Forelimb muscle (tissue), 1 donor: Measurements from ENCODE around the gene ADGRV1. TPM values are rescaled to one million over a fixed set of nuclear protein-coding genes. Genes with fewer than 3 reads are reported as not detected.
"Not testable (repeated sequence)": the region's sequence is repeated elsewhere in the genome, so short reads cannot be mapped to it uniquely, and the experiment has no call there.

ENCODE experiments used
- DNase-seq: peaks from one replicate; pipeline ENCODE4 v3.0.0-alpha.2; 2013; ENCODE audit warnings: low read depth
- polyA plus RNA-seq: library from polyadenylated mRNA; unstranded; fragments of 120-200 nt; gene quantifications from one replicate; pipeline ENCODE4 v1.2.1, GENCODE V29; 2013; ENCODE audit not compliant: insufficient read length

The ADGRV1 gene
- polyA plus RNA-seq, 1 donor, result 0.92 TPM

DNA sequence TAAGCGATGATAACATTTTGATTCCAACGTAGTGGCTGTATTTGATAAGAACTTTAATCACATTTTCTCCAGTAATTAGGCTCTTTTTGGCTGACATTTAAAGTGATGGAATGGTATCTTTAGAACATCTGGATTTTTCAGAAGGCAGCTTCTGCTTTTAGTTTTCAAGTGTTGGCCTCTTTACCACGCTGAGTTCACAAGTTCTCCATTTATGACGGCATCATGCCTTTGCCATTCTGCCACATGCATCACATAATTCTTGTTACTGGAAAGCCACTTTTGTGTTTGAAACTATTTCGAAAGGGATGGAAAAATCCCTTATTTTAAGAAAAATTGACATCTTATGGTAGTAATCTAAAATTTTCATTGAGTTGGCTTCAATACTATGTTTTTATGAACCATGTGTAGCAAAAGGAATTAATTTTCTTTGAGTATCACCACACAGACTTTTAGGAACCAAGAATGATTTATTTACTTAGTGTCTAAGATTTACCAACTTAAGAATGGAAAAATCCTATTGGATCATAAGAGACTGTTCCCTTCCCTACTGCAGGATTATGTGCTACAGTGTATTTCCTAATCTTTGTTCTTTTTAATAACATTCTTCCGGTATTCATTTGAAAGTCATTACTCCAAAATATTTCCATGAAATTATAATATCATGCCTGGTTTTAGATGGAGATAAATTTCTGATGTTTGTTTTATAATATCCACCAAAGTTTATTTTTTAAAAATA is 344.2 kb downstream of the ADGRV1 start:
- no peak for DNase-seq

DNA sequence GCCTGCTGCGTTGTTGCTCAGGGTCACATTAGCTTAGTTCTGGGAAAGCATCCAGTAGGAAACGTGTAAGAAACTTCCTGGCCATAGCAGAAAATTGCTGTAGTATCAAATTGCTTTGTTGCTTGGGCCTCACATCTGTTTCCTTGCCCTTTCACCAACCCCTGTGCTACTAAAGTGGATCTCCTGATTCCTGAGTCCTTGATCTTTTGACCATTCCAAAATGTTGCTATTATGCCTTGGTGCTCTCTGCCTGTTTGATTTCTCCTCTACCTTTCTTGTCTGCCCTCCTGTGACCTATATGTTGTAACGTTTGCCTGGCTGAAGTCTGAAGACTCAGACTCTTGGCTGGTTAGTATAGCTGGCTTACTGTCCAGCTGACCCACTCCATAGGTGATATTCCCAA is 350.5 kb downstream of the ADGRV1 start:
- peak; percentile 24 for DNase-seq

- DNase-seq, result no peak
Observed at GRCh38 chr5:90909940-90910339, 351.3 kb downstream of the ADGRV1 start.

- no peak for DNase-seq
Observed at GRCh38 chr5:90911169-90911568, 352.6 kb downstream of the ADGRV1 start.

DNA sequence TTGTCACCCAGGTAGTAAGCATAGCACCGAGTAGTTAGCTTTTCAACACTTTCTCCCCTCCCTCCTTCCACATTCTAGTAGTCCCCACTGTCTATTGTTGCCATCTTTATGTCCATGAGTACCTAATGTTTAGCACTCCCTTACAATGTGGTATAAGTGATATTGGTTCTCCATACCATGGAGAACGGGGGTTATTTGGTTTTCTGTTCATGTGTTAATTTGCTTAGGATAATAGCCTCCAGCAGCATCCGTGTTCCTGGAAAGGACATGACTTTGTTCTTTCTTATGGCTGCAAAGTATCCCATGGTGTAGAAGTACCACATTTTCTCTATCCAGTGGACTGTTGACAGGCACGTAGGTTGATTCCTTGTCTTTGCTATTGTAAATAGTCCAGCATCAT is 353.9 kb downstream of the ADGRV1 start:
- DNase-seq, result no peak

GRCh38 chr5:90915393-90915792 is 356.8 kb downstream of the ADGRV1 start:
- DNase-seq, result no peak

DNA sequence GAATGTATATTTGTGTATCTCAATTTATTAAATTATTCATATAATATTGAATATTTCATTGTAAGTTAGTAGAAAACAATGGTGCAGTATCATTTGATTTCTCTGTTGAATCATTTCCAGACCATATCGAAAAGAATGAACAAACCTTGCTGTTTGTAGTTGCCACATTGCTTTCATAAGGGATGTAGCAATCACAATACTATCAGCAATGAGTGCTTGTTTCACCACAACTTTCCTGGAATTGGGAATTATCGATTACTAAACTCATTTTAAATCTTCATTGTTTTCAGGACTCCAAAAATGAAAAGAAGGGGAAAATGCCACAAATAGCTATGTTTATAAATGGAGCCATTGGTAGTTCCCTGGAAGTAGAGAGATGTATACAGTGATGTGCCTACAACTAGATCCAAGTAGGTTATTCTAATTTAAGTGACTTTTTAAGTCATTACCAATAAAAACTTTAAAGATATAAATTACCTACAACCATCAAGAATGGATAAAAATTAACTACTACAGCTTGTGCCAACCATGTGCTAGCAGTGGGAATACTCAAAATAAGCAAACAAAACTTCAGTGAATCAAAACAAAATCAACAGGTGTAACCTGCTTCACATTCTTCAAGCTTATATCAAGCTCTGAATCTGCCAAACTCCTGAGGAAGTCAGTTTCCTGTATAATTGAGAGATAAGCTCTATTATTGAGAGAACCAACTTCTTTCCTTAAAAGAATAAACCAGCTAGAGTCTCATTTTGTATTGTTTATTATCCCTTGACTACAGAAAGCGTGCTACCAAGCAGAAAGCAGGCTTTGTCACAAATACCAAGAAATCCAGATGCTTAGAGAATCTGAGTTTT is 358.6 kb downstream of the ADGRV1 start:
- DNase-seq, result no peak

- no peak for DNase-seq
Observed at GRCh38 chr5:90917928-90918668, 359.5 kb downstream of the ADGRV1 start.

DNA sequence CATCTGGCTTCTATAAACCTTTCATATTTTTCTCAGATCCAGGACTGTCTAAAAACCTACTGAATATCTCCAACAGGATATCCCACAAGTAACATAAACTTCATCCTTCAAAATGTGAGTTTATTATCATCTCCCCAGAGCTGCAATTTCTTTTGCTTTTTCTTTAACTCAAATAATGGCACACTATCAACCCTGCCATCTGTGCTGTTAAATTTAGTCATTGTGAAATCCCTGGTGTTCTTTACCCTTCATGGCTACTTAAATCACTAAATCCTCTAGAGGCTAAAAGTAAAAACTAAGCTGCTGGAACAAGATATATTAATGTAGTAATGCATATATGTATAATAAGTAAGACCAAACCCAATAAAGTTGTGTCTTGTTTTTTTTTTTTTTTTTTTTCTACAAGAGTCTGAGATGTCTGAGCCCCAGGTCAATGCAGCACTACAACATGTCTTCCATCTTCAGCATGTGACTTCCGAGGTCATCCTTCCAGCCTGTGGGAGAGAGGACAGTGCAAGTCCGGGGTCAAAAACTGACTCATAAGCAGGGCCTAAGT is 362.9 kb downstream of the ADGRV1 start:
- DNase-seq, result no peak

GRCh38 chr5:90924222-90924621 is 365.6 kb downstream of the ADGRV1 start:
- DNase-seq, result not testable (repeated sequence)

GRCh38 chr5:90929013-90929839 is 370.6 kb downstream of the ADGRV1 start:
- DNase-seq, result not testable (repeated sequence)

DNA sequence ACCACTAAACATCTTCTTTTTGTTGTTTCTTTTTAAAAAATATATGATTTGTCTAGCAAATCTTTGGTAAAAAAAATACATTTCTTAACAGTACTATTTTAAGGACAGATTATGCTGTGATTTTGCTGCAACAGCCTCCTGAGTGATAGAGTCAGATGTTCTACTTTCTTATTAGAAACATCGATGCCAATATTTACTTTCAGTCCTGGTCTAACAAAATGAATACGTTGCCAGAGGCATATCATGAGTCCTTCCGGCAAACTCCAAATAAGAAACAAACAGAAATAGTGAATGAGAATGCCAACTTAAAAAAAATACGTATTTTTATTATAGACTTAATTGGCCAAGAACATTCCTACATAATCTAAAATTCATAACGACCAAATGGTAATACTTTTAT is 371.5 kb downstream of the ADGRV1 start:
- no peak for DNase-seq

DNA sequence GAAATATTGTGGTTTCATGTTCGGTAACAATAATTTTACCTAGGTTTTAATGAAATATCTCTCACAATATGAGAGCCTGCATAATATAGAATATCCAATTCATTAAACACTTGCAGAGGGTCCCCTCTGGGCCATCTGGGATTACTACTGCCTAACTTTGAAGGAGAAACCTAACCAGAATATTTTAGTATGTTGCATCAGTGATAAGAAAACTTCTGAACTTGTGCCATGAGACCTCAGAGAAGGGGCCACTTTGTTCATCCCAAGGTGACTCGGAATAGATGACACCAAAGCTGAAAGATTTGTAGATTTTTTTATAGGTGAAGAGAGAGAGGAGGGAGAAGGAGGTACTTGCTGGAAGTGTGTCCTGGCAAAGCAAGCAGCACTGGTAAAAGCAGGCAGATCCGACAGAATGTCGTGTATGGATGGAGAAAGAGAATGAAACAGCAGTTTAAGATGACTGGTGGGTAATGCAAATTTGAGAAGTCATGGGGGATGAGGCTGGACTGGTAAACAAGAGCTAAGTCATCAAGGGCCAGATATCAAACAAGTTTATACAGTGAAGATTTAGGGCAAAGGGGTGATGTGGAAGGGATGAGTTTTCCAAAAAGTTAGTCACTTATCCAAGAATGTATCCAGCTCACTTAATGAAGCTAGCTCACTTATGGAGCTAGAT is 372.3 kb downstream of the ADGRV1 start:
- no peak for DNase-seq

DNA sequence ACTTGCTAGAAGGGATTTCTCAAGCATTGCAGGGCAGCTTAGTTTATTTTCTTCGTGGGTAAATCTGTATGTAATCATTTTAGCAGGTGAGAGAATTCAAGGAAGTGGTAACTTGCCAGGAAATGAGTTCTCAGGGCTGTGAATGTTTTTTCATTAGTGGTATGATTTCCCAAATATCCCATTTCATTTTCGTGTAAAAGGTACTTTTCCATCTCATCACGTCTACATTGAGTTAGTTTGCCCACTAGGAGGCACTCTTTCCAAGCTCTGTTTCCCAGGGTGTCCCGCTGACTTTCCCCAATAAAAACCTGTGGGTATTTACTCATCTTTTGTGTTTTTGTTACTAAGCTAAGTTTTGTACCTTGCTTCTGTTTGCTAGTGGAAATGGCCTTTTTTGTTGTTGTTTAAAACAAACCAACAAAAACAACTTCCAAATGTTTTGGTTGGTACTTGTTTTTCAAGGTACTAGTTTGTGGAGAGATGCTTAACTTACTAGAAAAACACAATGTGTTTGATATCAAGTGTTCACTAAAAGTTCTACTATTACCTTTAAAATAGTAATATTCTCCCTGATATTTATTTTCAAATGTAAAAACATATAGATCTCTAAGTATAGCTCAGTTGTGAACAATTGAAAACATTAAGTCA is 373.6 kb downstream of the ADGRV1 start:
- DNase-seq, result peak; percentile 58

- DNase-seq, result no peak
Observed at GRCh38 chr5:90933298-90933697, 374.7 kb downstream of the ADGRV1 start.

DNA sequence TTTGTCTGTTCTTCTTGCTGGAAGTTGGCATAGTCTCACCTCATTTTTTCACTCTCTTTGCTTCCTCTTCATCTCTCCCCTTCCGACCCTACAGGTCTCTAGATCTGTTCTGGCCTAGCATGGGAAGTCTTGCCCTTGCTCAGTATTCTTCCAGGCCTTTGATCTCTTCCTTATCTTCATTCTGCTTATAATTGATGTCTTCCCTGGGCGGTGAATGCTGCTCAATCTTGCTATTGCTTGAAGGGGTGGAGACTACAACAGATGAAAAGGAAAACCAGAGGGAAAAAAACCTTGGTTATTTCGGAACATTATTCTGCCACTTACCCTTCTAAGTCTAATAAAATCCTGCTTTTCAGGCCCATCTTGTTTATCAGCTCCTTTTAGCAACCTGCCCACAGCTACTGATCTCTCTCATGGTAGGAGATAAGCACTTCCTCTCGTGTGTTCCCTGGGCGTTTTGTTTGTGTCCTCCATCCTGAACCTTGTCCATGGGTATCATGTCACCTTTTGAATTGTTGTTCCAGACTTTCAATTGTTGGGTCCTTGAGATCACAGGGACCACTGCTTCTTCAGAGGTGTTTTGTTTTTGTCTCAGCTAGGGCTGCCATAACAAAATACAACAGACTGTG is 375.6 kb downstream of the ADGRV1 start:
- no peak for DNase-seq

GRCh38 chr5:90934738-90935137 is 376.1 kb downstream of the ADGRV1 start:
- DNase-seq, result no peak

DNA sequence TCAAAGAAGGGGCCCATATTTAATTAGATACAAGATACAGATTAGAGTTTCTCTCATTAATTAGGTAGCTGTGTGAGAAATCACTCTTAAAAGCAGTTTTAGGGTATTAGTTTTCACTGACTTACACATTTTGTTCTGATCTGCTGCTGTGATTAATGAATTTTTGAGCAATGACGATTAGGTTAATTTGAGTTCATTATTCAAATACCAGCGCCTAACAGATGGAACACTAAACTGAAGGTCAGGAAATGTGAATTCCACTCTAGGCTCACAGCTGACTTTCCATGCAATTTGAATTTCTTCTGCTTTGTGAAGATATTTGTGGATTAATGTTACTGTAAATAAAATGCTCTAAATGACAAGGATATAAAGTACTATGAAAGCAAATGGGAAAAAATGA is 380.6 kb downstream of the ADGRV1 start:
- DNase-seq, result no peak

DNA sequence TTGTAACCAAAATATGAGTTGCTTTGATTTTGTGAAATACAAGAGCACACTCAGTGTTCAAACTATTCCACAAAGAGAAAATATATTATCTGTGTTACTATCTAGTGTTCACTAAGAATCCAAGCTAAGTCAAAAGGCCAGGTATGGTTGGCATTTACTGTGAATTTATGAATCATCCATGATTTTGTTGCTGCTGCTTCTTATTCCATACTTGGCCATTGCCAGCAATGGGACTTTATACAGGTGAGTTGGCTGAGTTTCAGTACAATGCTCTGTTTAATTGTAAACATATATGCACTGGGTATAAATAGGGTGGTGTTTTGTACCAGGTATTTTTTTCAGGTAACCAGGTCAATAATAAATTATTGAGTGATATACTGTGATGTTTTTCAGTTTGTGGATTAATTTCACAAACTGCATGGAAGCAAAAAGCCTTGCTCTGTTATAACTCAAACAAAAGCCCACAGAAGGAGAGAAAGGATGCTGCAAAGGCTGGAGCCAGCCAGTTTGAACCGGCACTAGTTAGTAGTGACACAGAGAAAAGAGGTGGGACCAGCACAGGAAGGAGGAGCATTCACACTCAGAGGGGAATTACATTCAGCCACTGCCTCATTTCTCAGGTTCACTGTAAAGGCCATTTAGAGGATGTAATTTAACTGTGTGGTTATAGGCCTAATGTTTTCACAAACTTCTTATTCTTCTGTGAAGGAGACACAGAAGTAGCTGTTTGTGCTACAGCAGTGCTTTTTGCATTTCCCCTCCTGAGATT is 381.8 kb downstream of the ADGRV1 start:
- DNase-seq, result peak; percentile 17
